ENCODE results near the gene RNF144A.

The RNF144A gene

GRCh38 chr2:6948677-6949351 lies 31.6 kb downstream of the RNF144A start:
- DNase-seq = no peak

- no peak for DNase-seq
Observed at GRCh38 chr2:6951046-6951445, 33.8 kb downstream of the RNF144A start.

- no peak for DNase-seq
Observed at GRCh38 chr2:6952101-6952500, 34.9 kb downstream of the RNF144A start.

- DNase-seq = no peak
Observed at GRCh38 chr2:6954586-6954985, 37.4 kb downstream of the RNF144A start.

- DNase-seq = no peak
Observed at GRCh38 chr2:6955511-6956136, 38.4 kb downstream of the RNF144A start.

GRCh38 chr2:6956566-6956965 lies 39.4 kb downstream of the RNF144A start:
- DNase-seq = no peak

- no peak for DNase-seq
Observed at GRCh38 chr2:6957031-6957714, 40.0 kb downstream of the RNF144A start.

- no peak for DNase-seq
Observed at GRCh38 chr2:6957910-6958615, 40.9 kb downstream of the RNF144A start.

- DNase-seq = no peak
Observed at GRCh38 chr2:6958616-6959235, 41.5 kb downstream of the RNF144A start.

- no peak for DNase-seq
Observed at GRCh38 chr2:6959751-6960150, 42.5 kb downstream of the RNF144A start.

- DNase-seq = no peak
Observed at GRCh38 chr2:6960659-6961058, 43.4 kb downstream of the RNF144A start.

GRCh38 chr2:6963727-6964126 lies 46.5 kb downstream of the RNF144A start:
- DNase-seq = no peak

- no peak for DNase-seq
Observed at GRCh38 chr2:6965071-6965795, 48.0 kb downstream of the RNF144A start.

- DNase-seq = no peak
Observed at GRCh38 chr2:6966446-6966940, 49.3 kb downstream of the RNF144A start.

GRCh38 chr2:6967301-6967700 lies 50.1 kb downstream of the RNF144A start:
- no peak for DNase-seq

- DNase-seq = no peak
Observed at GRCh38 chr2:6968319-6969100, 51.3 kb downstream of the RNF144A start.

- no peak for DNase-seq
Observed at GRCh38 chr2:6970551-6970950, 53.3 kb downstream of the RNF144A start.

- DNase-seq = no peak
Observed at GRCh38 chr2:6970976-6971480, 53.8 kb downstream of the RNF144A start.

- no peak for DNase-seq
Observed at GRCh38 chr2:6971502-6971901, 54.3 kb downstream of the RNF144A start.

- DNase-seq = no peak
Observed at GRCh38 chr2:6972067-6972710, 55.0 kb downstream of the RNF144A start.

Measured in bone marrow (tissue), 2 donors.